ENCODE results near the gene PCYT1B.
"Not testable (repeated sequence)": the region's sequence is repeated elsewhere in the genome, so short reads cannot be mapped to it uniquely, and the experiment has no call there.

Gene PCYT1B

GRCh38 chrX:24643116-24643515 is 4.0 kb downstream of the PCYT1B start:
- DNase-seq, result no peak

- DNase-seq, result no peak
These were observed 17.4 kb downstream of the PCYT1B start for GRCh38 chrX:24629701-24630100.

- DNase-seq, result no peak
These were observed 27.5 kb downstream of the PCYT1B start for GRCh38 chrX:24619647-24620046.

GRCh38 chrX:24610516-24610915 is 36.6 kb downstream of the PCYT1B start:
- no peak for DNase-seq

GRCh38 chrX:24607616-24608015 is 39.5 kb downstream of the PCYT1B start:
- no peak for DNase-seq

- not testable (repeated sequence) for DNase-seq
These were observed 41.2 kb downstream of the PCYT1B start for GRCh38 chrX:24605941-24606340.

GRCh38 chrX:24603191-24603590 is 44.0 kb downstream of the PCYT1B start:
- no peak for DNase-seq

- no peak for DNase-seq
These were observed 45.3 kb downstream of the PCYT1B start for GRCh38 chrX:24601858-24602257.

GRCh38 chrX:24594501-24594900 is 52.6 kb downstream of the PCYT1B start:
- no peak for DNase-seq

GRCh38 chrX:24590111-24590510 is 57.0 kb downstream of the PCYT1B start:
- no peak for DNase-seq

- no peak for DNase-seq
These were observed 70.1 kb downstream of the PCYT1B start for GRCh38 chrX:24577091-24577490.

- no peak for DNase-seq
These were observed 71.7 kb downstream of the PCYT1B start for GRCh38 chrX:24575496-24575895.

- DNase-seq, result no peak
These were observed 72.4 kb downstream of the PCYT1B start for GRCh38 chrX:24574743-24575142.

GRCh38 chrX:24567169-24567568 is 80.0 kb downstream of the PCYT1B start:
- no peak for DNase-seq

GRCh38 chrX:24566240-24566639 is 80.9 kb downstream of the PCYT1B start:
- no peak for DNase-seq

- no peak for DNase-seq
These were observed 83.7 kb downstream of the PCYT1B start for GRCh38 chrX:24563291-24564010.

- no peak for DNase-seq
These were observed 86.0 kb downstream of the PCYT1B start for GRCh38 chrX:24561121-24561520.

GRCh38 chrX:24553011-24553410 is 94.1 kb downstream of the PCYT1B start:
- DNase-seq, result no peak

GRCh38 chrX:24550166-24550565 is 97.0 kb downstream of the PCYT1B start:
- no peak for DNase-seq

- DNase-seq, result no peak
These were observed 99.2 kb downstream of the PCYT1B start for GRCh38 chrX:24547961-24548360.

- DNase-seq, result no peak
These were observed 104.4 kb downstream of the PCYT1B start for GRCh38 chrX:24542756-24543155.

GRCh38 chrX:24536551-24536950 is 110.6 kb downstream of the PCYT1B start:
- no peak for DNase-seq

- DNase-seq, result no peak
These were observed 118.5 kb downstream of the PCYT1B start for GRCh38 chrX:24528605-24529004.

- no peak for DNase-seq
These were observed 120.5 kb downstream of the PCYT1B start for GRCh38 chrX:24526616-24527015.

- DNase-seq, result no peak
These were observed 121.7 kb downstream of the PCYT1B start for GRCh38 chrX:24525455-24525854.

Measured in CD4-positive, alpha-beta T cell treated with Interleukin-6 for 4 hours (primary cell).